Mucosa of rectum (tissue), 2 donors: ENCODE measurements around the gene SSRP1.

Experiments
- H3K27ac ChIP-seq, 2 donors: one replicate each; pipeline ENCODE4 v1.7.0; 2013; ENCODE audit warnings: inconsistent platforms in 2 of 2, low read depth in 2 of 2, low read length in 2 of 2
- H3K27me3 ChIP-seq, 2 donors: one replicate each; pipeline ENCODE4 v1.7.0; 2013; ENCODE audit warnings: low read length in 2 of 2; ENCODE audit not compliant: control insufficient read depth in 2 of 2, insufficient read depth in 2 of 2
- H3K36me3 ChIP-seq, 2 donors: one replicate each; pipeline ENCODE4 v1.7.0; 2013; ENCODE audit warnings: low read length in 2 of 2; ENCODE audit not compliant: control insufficient read depth in 2 of 2, insufficient read depth in 2 of 2
- H3K4me1 ChIP-seq, 2 donors: one replicate each; pipeline ENCODE4 v1.7.0; 2013; ENCODE audit warnings: low read length in 2 of 2, mild to moderate bottlenecking in 1 of 2; ENCODE audit not compliant: control insufficient read depth in 2 of 2, insufficient read depth in 2 of 2
- H3K4me3 ChIP-seq, 2 donors: one replicate each; pipeline ENCODE4 v1.7.0; 2013; ENCODE audit warnings: low read length in 2 of 2
- H3K9ac ChIP-seq, 2 donors: one replicate each; pipeline ENCODE4 v1.7.0; 2013; ENCODE audit warnings: low read length in 2 of 2, low read depth in 1 of 2, mild to moderate bottlenecking in 1 of 2
- H3K9me3 ChIP-seq, 2 donors: one replicate each; pipeline ENCODE4 v1.7.0; 2013; ENCODE audit warnings: low read length in 2 of 2; ENCODE audit not compliant: control insufficient read depth in 2 of 2
- donor health status: healthy.
- donor health status: Normal muscosa, but diverticular disease.

SSRP1 gene

DNA sequence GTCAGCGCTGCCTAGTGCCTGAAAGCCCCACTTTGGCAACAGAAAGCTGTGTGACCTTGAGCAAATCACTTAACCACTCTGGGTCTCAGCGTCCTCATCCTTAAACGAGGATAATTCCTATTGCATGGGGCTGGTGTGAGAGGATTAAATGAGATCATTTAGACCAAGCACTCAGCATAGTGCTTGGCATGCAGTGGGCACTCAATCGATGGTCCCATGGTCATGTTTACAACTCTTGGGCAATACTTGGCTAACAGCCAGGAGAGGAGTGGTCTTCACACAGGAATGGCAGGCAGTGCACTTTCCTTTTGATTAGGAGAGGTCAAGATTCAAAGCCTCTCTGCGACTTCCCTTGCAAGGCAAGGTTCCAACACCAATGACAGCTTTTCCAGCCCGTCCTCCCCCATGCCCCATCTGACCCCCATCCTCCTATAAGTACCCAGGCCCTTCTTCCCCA lies 25.0 kb downstream of the SSRP1 start:
- H3K4me1 ChIP-seq: peaks cover 19 to 32% of the 10 kb centered on the region in 2 donors
- H3K9ac ChIP-seq: peak overlapping the region; percentile 55 to 60
- peak overlapping the region; percentile 84 to 85 for H3K27ac ChIP-seq
- peaks cover 40 to 43% of the 10 kb centered on the region in 2 donors for H3K36me3 ChIP-seq
- no peaks in the 10 kb centered on the region for H3K9me3 ChIP-seq
- no peaks in the 10 kb centered on the region for H3K27me3 ChIP-seq
- peak overlapping the region; percentile 53 to 65 for H3K4me3 ChIP-seq

DNA sequence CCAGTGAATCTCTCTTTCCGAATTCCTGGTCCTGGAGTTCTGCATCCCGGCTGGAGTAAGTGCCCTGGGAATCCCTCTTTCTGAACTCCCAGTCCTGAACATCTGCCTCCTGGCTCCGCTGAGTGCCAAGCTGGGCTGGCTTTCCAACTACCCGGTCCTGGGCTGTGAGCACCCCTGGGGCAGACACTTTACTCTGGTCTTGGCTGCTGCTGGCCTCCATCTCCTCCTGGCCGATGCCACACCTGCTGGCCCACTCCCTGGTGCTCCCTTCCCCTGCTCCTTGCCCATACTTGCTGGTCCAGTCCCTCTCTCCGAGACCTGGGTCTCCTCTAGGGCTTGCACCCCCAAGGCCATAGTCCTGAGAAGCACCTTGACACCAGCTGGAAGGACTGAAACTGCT lies 25.6 kb downstream of the SSRP1 start:
- Histone ChIP-seq H3K36me3 (peaks cover 35 to 42% of the 10 kb centered on the region in 2 donors), H3K9me3 (no peaks in the 10 kb centered on the region), H3K27me3 (no peaks in the 10 kb centered on the region), H3K27ac (no peak overlapping the region), H3K4me3 (no peak overlapping the region), H3K9ac (peak overlapping the region in 1 of 2 donors; percentile 55), H3K4me1 (peaks cover 19 to 31% of the 10 kb centered on the region in 2 donors)

DNA sequence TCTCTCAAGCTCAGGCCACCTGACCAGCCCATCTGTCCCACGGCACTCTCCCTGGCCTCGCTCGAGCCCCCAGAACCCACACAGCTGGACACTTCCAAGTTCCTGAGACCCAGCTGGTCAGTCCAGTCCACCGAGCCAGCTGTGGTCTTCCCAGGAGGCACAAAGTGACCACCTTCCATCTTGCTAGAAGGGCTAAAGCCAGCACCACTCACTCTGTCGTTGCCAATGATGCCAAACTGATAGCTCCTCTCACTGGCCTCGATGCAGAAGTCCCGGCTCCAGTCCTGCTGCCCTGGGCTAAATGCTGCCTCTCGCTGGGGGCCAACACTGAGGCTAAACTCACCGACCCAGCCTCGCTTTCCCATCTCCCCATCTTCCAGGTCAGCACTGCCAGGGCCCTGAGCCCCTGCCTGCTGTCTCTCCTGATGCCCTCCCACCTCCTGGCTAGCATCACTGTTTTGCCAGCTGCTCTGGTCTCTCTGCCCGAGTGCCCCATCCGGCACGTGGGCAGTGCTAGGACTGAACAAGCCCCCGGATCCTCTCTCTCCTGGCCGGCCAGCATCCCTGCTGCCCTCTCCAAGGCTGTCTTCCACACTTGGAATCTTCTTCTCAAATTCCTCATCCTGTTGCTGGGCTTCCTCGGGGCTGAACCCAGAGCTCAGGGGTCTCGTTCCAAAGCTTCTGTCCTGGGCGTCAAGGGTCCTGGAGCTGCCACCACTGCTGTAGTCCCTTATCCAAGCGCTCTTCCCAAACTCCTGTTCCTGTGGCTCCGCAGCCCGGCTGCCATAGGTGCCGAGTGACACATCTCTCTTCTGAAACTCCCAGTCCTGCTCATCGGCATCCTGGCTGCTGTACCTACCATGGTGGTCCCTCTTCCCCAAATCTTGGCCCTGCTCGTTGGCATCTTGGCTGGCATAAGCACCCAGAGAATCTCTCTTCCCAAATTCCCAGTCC lies 26.3 kb downstream of the SSRP1 start:
- Histone ChIP-seq H3K4me3 (no peak overlapping the region), H3K4me1 (peaks cover 19 to 33% of the 10 kb centered on the region in 2 donors), H3K9me3 (no peaks in the 10 kb centered on the region), H3K27ac (no peak overlapping the region), H3K27me3 (no peaks in the 10 kb centered on the region), H3K9ac (no peak overlapping the region), H3K36me3 (peaks cover 28 to 35% of the 10 kb centered on the region in 2 donors)

DNA sequence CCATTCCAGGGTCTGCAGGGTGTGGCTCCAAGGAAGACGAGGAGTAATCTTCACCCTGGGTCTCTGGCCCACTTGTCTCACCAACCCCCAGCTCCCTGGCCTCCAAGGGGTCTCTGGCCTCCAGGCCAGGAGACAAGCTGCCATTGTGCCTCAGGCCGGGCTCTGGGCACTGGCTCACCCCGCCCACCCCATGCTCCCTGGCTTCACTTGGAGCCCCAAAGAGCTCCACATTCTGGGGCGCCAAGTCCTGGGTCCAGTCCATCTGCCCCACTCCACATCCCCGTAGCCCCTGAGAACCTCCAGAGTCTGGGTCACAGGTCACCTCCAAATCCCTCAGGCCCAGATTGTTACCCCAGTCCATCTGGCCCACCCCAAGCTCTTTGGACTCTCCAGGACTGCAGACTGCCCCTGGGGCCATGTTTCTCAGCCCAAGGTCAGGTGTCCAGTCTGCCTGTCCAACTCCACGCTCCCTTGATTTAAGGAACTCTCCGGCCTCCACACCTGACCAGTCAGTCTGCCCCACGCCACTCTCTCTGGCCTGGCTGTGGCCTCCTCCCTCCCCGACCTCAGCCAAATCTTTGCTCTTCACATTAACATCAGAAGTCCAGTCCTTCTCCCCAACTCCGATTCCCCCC lies 27.1 kb downstream of the SSRP1 start:
- H3K9ac ChIP-seq: no peak overlapping the region
- no peaks in the 10 kb centered on the region for H3K9me3 ChIP-seq
- no peak overlapping the region for H3K27ac ChIP-seq
- H3K4me3 ChIP-seq: no peak overlapping the region
- peaks cover 19 to 33% of the 10 kb centered on the region in 2 donors for H3K4me1 ChIP-seq
- H3K27me3 ChIP-seq: no peaks in the 10 kb centered on the region
- H3K36me3 ChIP-seq: peaks cover 20 to 30% of the 10 kb centered on the region in 2 donors

DNA sequence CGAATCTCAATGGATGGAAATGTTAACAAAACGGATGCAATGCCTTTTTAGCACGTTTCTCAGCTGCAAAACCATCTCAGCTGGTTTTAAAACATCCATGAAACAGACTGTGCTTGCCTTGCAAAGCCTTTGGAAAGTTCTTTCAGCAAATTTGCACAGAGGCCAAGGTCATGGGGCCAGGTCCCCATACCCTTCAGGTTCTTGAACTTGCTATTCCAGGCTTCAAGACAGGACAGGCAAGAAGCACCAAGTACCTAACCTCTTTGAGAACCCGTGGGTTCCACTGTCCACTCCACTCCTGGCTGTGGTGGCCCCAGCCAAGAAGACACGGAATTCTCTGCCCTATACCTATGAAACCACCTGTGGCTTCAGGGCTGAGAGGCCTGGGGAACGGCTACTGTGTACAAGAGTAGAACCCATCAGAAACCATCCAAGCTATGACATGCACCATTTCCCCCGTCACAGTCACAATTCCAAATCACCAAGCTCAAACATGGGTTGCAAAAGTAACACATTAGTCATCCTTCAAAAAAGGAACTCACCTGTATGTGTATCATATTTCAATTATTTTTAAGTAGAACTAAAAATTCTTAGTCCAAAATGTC lies 27.9 kb downstream of the SSRP1 start:
- no peak overlapping the region for H3K4me3 ChIP-seq
- H3K27ac ChIP-seq: no peak overlapping the region
- no peak overlapping the region for H3K9ac ChIP-seq
- no peaks in the 10 kb centered on the region for H3K27me3 ChIP-seq
- peaks cover 15 to 27% of the 10 kb centered on the region in 2 donors for H3K4me1 ChIP-seq
- H3K36me3 ChIP-seq: peaks cover 27 to 30% of the 10 kb centered on the region in 2 donors
- no peaks in the 10 kb centered on the region for H3K9me3 ChIP-seq

DNA sequence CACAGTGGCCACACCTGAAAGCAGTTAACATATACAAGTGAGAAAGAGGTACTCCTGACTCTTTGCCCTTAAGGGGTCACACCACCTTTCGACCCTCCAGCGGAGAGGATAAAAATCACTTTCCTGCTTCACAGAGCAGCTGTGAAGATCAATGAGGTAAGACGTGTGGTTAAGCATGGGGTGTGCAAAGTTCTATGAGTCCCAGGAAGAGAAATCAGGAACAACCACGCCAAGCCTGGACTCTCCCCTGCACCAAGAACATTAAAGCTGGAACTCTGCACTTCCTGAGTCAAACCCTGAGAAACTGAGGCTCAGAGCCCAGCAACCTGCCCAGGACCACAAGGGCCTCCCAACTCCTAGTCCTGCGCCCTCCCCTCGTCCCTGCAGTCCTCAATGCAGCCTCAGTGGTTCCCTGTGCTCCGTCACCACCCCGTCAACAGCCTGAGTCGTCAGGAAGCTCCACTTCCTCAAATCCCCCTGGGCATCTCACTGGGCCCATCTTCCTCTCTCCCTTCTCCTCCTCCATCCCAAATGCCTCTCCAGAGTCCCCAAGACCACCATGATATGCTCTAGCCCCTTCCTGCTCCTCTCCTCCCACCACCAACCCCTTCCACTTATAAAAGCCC lies 28.6 kb downstream of the SSRP1 start:
- Histone ChIP-seq H3K9me3 (no peaks in the 10 kb centered on the region), H3K4me3 (no peak overlapping the region), H3K4me1 (peaks cover 12 to 20% of the 10 kb centered on the region in 2 donors), H3K9ac (no peak overlapping the region), H3K36me3 (peaks cover 27 to 33% of the 10 kb centered on the region in 2 donors), H3K27ac (no peak overlapping the region), H3K27me3 (no peaks in the 10 kb centered on the region)

DNA sequence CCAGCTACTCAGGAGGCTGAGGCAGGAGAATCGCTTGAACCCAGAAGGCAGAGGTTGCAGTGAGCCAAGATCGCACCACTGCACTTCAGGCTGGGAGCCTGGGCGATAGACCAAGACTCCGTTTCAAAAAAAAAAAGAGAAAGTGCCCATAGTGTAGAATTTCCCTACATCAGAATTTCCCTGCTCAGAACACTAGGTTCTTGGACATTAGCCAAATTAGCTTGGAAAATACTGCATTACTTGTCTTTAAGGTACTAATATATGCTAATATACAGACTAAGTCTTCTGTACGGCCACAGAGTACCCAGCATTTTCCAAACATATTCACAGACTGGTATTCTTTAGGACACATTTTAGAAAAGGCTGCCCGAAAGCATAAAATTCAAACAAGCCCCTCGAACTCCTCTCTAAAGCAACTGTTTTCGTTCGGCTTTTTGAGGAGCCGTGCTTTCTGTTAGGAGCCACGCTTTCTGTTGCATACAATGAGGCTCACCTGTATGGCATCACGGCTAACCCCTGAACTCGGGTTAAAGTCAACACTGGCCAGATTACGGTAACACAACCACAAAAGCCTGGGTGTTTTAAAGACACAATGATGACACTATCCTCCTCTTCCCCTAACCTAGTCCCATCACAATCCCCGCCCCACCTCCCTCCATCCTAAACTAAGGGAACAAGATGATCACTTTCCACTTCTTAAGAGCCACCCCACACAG lies 29.4 kb downstream of the SSRP1 start:
- Histone ChIP-seq H3K4me3 (no peak overlapping the region), H3K27me3 (no peaks in the 10 kb centered on the region), H3K9me3 (no peaks in the 10 kb centered on the region), H3K27ac (no peak overlapping the region), H3K4me1 (peaks cover 8 to 15% of the 10 kb centered on the region in 2 donors), H3K9ac (no peak overlapping the region), H3K36me3 (peaks cover 34 to 39% of the 10 kb centered on the region in 2 donors)

DNA sequence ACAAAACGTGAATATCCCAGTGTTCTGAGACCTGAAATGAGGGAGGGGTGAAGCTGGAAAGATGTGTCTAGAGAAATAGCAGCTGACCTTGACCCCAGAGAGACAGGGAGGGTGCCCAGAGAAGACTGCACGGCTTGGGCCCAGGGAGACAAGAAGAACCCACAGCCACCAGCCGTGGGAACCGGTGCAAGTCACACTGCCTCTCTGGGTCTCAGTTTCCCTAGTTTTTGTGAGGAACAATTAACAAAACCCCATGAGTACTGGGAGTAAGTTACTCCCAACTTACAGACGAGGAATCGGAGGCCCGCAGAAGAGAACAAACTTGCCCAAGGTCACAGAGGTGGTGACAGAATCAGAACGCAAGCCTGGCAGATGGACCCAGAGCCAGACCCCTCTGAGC lies 30.2 kb downstream of the SSRP1 start:
- peaks cover 42 to 44% of the 10 kb centered on the region in 2 donors for H3K36me3 ChIP-seq
- H3K4me3 ChIP-seq: no peak overlapping the region
- H3K4me1 ChIP-seq: peaks cover 1 to 8% of the 10 kb centered on the region in 2 donors
- H3K27me3 ChIP-seq: no peaks in the 10 kb centered on the region
- H3K9ac ChIP-seq: no peak overlapping the region
- H3K9me3 ChIP-seq: no peaks in the 10 kb centered on the region
- H3K27ac ChIP-seq: no peak overlapping the region

DNA sequence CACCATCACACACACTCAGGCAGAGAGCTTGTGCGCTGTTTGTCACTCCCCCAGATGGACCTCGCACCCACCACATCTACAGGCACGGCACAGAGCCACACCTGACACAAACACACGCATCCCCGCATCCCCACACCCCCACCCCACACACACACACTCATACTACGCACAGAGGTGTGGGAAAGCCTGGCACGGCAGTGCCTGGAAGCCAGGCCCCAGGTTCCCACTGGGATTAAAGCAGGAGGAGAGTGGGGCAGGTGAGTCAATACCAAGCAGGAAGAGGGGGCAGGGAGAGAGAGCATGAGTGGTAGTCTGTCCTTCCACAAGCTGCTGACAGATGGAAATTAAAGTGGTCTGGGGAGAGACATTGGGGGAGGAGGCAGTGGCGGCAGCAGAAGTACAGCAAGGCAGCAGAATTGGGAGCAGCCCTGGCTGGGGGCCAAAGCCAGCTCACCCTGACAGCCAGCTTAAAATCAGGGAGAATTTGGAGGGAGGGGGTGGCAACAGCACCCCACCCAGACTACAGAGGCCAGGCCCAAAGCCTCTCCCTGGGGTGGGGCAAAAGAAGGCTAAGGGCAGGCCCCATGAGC lies 31.6 kb downstream of the SSRP1 start:
- Histone ChIP-seq H3K4me1 (peaks cover 0 to 2% of the 10 kb centered on the region in 2 donors), H3K4me3 (no peak overlapping the region), H3K36me3 (peaks cover 45 to 46% of the 10 kb centered on the region in 2 donors)

More for the DNA sequence above, 31.6 kb downstream of the SSRP1 start:
- H3K27ac ChIP-seq: no peak overlapping the region
- H3K27me3 ChIP-seq: no peaks in the 10 kb centered on the region
- H3K9me3 ChIP-seq: peaks cover under 1 to 4% of the 10 kb centered on the region in 2 donors
- no peak overlapping the region for H3K9ac ChIP-seq
